ENCODE results near the gene ARL13B.

GRCh38 chr3:93988283-93988682 lies 8.3 kb downstream of the ARL13B start:
- TF ChIP-seq CTCF (IDR thresholded peaks at IDR 0.05) (no peak), ELF1 (IDR thresholded peaks at IDR 0.05) (peak; percentile 31; the same call in 1 of the 2 replicates), GABPA (IDR thresholded peaks at IDR 0.05; ENCODE audit: low read depth) (no peak)

Data from SK-N-SH (cell line).